Posterior cingulate gyrus (tissue), 11 donors: ENCODE measurements around the gene RPL13.

Source experiments
- DNase-seq, 10 donors: peaks; one replicate each; pipeline versions ENCODE4 v3.0.0 to v3.0.0-alpha.2; 2020 to 2021; ENCODE audit warnings: mixed read lengths in 3 of 10
- intact Hi-C: fragments of 100-400 bp; cut with DNase I; formaldehyde crosslinking; loops from one replicate; pipeline ENCODE4 v1.15.1; 2023

RPL13 gene

DNA sequence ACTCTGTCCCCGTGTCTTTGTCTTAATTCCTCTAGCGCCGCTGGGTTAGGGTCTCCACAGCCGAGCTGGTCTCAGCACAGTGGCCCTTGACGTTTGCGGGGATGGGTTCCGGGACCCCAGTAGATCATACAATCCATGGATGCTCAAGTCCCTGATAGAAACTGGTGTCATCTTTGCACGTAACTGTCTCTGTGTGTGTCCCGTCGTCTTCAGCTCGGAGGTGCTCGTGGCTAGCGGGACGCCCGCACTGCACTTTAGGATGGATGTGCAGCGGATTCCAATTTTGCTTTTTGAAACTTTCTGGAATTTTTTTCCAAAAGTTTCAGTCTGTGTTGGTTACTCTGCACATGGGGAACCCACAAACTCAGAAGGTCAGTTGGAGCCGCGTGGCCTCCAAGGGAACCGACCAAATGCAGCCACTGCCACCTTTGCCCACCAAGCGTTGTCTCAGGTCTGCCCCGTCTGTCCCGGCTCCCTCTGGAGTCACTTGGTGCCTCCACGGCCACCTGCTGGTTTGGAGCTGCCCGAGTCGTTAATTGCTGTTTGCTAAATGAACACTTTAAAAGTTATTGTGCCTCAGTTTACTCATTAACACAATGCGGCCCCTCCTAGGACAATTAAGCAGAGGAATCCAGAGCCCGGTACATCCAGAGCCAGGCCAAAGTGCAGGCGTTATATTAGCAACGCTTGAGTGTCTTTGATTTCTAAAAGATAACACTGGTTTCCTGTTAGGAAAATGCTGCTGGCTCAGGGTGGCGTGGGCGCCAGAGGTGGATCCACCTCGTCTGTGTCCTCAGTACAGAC, 47.7 kb downstream of the RPL13 start:
- DNase-seq: no peak
- intact Hi-C loops: no loop called here

DNA sequence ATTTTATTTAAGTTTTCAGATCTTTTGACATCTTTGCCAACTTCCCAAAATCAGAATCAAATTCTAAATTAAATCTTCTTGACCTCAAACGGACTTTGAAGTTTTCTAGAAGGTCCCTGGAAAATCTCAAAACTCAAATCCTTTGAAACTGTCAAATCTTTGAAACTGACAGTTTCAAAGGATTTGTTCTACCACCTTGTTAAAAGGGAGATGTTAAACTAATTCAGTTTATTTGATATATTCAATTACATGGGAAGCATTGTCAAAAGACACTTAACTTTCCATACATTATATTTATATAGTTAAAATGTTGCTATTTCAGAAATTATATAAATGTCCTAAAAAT, 49.6 kb downstream of the RPL13 start:
- no peak for DNase-seq
- intact Hi-C loops: no loop called here

DNA sequence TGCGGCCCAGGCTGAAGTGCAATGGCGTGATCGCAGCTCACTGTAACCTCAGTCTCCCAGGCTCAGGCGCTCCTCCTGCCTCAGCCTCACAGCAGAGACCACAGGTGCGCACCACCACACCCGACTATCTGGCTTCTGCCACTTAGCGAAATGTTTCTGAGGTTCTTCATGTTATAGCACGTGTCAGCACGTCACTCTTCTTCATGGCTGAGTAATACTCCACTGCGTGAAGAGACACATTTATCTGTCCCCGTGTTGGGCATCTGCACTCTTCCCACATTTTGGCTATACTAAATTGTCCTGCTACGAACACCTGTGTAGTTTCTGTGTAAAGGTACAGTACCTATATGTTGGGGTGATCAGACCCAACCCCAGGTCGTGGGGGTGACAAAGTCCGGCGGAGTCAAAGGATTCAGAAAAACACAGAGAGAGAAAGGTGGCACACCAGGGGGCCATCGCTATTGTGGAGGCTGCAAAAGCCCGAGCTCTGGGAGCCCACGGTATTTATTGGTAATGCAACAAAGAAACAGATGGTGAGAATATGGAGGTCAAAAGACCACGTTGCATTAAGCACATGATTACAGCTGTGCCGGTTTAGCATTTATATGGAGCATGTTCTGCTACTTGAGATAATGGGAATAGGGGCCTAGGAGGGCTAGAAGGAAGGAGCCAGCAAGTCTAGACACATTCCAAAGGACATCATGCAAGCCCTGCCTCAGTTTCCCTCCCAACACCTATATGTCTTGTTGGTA, 52.1 kb downstream of the RPL13 start:
- DNase-seq: peak in 1 of 10 donors; percentile 28

DNA sequence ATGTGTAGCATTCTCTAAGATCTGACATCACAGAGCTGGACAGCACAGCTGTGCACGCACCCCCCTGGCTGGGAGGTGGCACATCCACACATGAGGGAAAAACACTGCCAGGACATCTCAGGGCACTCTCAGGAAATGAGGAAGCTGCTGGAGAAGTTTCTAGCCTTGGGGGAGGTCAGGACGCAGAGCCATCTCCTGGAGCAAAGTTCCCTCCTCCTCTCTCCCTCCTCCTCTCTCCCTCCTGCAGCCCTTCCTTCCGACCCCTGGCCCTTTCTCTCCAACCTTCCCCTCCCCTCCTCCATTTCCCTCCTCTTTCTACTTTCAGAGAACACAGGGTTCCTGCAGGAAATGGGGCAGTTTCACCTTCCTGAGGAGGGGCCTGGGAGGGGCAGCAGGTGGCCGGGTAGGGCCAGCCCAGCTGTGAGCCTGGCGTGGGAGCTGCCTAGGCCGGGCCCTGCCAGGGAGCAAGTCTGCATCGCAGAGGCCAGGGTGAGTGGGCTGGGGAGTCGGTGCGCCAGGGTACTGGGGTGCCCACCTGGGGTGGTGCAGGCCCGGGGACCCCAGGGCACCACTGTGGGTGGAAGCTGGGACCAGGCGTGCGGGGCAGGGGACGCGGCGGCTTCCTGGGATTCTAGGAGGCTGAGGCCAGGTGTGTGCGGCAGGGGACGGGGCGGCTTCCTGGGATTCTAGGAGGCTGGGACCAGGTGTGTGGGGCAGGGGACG, 52.9 kb downstream of the RPL13 start, which contains the start of gene DPEP1:
Gene DPEP1 (plus strand): TSS at position 412 of the 723 bp plus-strand sequence. CDS start 16,769 bp downstream, outside the sequence.
- DNase-seq: peak in 2 of 10 donors; percentile 35 to 78

More for the DNA sequence above, 52.1 kb downstream of the RPL13 start:
- intact Hi-C loops: no loop called here

DNA sequence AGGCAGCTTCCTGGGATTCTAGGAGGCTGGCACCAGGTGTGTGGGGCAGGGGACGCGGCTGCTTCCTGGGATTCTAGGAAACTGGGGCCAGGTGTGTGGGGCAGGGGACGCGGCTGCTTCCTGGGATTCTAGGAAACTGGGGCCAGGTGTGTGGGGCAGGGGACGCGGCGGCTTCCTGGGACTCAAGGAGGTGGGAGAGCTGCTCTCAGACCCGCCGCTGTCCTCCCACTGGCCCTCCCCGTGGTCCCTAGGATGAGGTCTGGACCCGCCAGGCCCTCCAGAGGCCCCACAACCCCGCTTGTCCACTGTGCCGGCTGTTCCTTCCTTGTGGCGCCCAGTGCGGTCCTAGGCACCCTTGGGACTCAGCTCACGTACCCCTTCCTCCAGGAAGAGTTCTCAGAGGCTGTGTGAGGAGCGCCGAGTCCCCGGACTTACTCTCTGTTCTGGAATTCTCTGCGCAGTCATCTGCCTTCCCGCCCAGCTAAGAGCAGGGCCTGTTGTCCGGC, 53.5 kb downstream of the RPL13 start:
- intact Hi-C loops: no loop called here
- DNase-seq: peak in 1 of 10 donors; percentile 35

More for the DNA sequence above, 52.9 kb downstream of the RPL13 start, which contains the start of gene DPEP1:
- intact Hi-C loops: no loop called here
